Brain microvascular endothelial cell (primary cell): ENCODE measurements around the gene LMCD1.

Source experiments
- DNase-seq: peaks from one replicate; pipeline ENCODE4 v3.0.0-alpha.2; 2020
- H3K27ac ChIP-seq: fragments of 250-450 bp; sonication (Bioruptor Pico); 2 replicates; pipeline ENCODE4 v1.5.1; 2020; ENCODE audit warnings: mild to moderate bottlenecking, moderate library complexity
- H3K27me3 ChIP-seq: fragments of 250-450 bp; sonication (Bioruptor Pico); replicated peaks from 2 replicates; pipeline ENCODE4 v1.5.1; 2020; ENCODE audit warnings: mild to moderate bottlenecking
- H3K36me3 ChIP-seq: fragments of 250-450 bp; sonication (Bioruptor Pico); replicated peaks from 2 replicates; pipeline ENCODE4 v1.5.1; 2020; ENCODE audit warnings: mild to moderate bottlenecking
- H3K4me3 ChIP-seq: 2 replicates; pipeline ENCODE4 v1.5.1; 2011; ENCODE audit warnings: low read depth, mild to moderate bottlenecking, control low read depth, low read length, moderate library complexity
- in situ Hi-C: cut with HindIII; loops from 2 replicates; pipeline ENCODE4 v1.10.0; 2017; ENCODE audit warnings: low sequenced_read_pairs, low pct_ligation_motif_present
- TF ChIP-seq, protein P1 (sequence below): IDR thresholded peaks from 2 replicates; pipeline ENCODE4 v1.5.1; 2011; ENCODE audit warnings: low read depth, mild to moderate bottlenecking, moderate library complexity, low read length, control low read depth, inconsistent platforms; ENCODE audit errors: missing control alignments

The LMCD1 gene

DNA sequence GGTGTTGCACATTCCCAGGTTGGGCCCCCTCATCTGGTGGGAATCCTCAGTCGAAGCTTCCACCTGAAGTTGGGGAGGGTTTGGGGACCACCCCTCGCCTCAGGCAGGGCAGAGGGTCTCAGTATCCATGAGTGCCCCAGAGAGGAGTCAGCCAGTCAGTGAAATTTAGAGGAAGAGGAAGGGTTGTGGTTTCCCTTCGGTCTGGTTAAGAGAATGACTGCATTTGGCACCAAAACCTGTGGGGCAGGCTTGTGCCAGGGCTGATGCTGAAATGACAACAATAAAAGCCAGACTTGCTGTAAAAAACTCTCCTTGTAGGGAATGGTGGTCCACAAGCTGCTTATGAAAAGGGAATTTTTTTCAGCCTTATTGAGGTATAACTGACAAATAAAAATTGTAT, 22.6 kb downstream of the LMCD1 start:
- Histone ChIP-seq H3K36me3 (peaks cover 16% of the 10 kb centered on the region), H3K4me3 (no peak overlapping the region), H3K27ac (no peak overlapping the region), H3K27me3 (no peaks in the 10 kb centered on the region)
- DNase-seq = no peak
- TF ChIP-seq, protein P1, sequence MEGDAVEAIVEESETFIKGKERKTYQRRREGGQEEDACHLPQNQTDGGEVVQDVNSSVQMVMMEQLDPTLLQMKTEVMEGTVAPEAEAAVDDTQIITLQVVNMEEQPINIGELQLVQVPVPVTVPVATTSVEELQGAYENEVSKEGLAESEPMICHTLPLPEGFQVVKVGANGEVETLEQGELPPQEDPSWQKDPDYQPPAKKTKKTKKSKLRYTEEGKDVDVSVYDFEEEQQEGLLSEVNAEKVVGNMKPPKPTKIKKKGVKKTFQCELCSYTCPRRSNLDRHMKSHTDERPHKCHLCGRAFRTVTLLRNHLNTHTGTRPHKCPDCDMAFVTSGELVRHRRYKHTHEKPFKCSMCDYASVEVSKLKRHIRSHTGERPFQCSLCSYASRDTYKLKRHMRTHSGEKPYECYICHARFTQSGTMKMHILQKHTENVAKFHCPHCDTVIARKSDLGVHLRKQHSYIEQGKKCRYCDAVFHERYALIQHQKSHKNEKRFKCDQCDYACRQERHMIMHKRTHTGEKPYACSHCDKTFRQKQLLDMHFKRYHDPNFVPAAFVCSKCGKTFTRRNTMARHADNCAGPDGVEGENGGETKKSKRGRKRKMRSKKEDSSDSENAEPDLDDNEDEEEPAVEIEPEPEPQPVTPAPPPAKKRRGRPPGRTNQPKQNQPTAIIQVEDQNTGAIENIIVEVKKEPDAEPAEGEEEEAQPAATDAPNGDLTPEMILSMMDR = no peak
- in situ Hi-C loops = no loop called here

DNA sequence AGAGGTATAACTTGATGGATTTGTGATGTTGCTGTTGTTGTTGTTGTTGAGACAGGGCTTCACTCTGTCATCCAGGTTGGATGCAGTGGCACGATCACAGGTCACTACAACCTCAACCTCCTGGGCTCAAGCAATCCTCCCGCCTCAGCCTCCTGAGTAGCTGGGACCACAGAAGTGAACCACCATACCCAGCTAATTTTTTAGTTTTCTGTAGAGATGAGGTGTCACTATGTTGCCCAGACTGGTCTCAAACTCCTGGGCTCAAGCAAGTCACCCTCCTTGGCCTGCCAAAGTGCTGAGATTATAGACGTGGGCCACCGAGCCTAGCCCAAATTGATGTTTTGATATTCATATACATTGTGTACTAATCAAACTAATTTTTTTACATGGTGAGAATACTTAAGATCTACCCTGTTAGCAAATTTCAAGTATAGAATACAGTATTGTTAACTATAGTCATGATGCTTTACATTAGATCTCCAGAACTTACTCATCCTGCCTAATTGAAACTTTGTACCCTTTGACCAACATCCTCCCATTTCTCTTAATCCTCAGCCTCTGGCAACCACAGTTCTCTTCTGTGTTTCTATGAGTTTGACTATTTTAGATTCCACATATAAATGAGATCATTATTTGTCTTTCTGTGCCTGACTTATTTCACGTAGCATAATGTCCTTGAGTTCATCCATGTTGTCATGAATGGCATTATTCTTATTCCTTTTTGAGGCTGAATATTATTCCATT, 23.2 kb downstream of the LMCD1 start:
- Histone ChIP-seq H3K27me3 (no peaks in the 10 kb centered on the region), H3K27ac (no peak overlapping the region), H3K36me3 (peaks cover 16% of the 10 kb centered on the region), H3K4me3 (no peak overlapping the region)
- no peak for DNase-seq
- TF ChIP-seq, protein P1 = no peak
- in situ Hi-C loops = no loop called here

- in situ Hi-C loops = no loop called here
- H3K27ac ChIP-seq = no peak overlapping the region
- no peaks in the 10 kb centered on the region for H3K27me3 ChIP-seq
- peaks cover 16% of the 10 kb centered on the region for H3K36me3 ChIP-seq
- TF ChIP-seq, protein P1 = no peak
- DNase-seq = no peak
- H3K4me3 ChIP-seq = no peak overlapping the region
Measured at GRCh38 chr3:8525893-8526292, 24.3 kb downstream of the LMCD1 start.

- in situ Hi-C loops = no loop called here
Measured at GRCh38 chr3:8529181-8529637, 27.6 kb downstream of the LMCD1 start.

DNA sequence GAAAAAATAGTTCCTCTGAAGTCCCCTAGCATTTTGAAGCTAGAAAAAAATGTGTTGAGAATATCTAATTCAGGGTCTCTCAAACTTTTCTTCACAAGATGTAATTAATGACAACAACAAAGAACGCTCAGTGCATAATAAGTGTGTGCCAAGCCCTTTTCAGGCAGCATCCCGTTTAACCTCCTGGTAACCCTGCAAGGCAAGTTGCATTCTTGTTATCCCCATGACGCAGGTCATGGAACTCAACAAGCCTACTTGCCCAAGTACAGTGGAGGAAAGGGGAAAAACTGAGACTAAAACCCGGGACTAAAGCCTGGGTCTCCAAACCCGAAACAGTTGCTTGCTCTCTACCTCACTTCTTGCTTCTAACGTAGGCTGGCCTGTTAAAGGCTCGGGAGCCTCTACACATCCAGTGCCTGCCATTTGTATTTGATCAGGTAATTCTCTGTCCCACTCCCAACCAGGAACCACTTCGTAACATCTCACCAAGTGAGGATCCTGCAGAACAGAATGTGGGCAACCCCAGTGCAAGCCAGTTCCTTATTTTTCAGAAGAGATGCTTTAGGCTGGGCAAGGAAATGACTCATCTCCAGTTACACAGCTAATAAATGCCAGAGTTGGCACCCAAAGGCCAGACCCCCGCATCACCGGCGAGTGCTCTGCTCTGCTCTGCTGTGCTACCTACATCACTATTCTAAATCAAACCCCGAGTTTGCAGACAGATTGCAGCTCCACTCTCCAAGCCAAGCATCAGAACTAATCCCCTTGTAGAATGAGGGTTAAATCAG, 28.3 kb downstream of the LMCD1 start:
- in situ Hi-C loops = no loop called here
- Histone ChIP-seq H3K27me3 (no peaks in the 10 kb centered on the region), H3K27ac (no peak overlapping the region), H3K4me3 (no peak overlapping the region), H3K36me3 (no peaks in the 10 kb centered on the region)
- TF ChIP-seq, protein P1 = no peak
- DNase-seq = no peak

More at GRCh38 chr3:8529181-8529637, 27.6 kb downstream of the LMCD1 start:
- DNase-seq = peak; percentile 40
- Histone ChIP-seq H3K36me3 (no peaks in the 10 kb centered on the region), H3K27me3 (no peaks in the 10 kb centered on the region), H3K4me3 (no peak overlapping the region), H3K27ac (peak overlapping the region; percentile 28)
- TF ChIP-seq, protein P1 = no peak
